Activated naive CD4-positive, alpha-beta T cell treated with anti-CD3 and anti-CD28 coated beads for 36 hours (primary cell): ENCODE data around the gene TCF19. TPM values are rescaled to one million over a fixed set of nuclear protein-coding genes. Genes with fewer than 3 reads are reported as not detected.
"Not testable (repeated sequence)": the region's sequence is repeated elsewhere in the genome, so short reads cannot be mapped to it uniquely, and the experiment has no call there.

Experiments used
- CTCF ChIA-PET: fragments of 350-600 bp; sonication (Branson Sonifier 250); formaldehyde crosslinking; loops from one replicate; lab custom pipeline; 2021; ENCODE audit warnings: antibody characterized with exemption; lab: Charles Lee
- DNase-seq: peaks from one replicate; pipeline ENCODE4 v3.0.0-alpha.2; 2020
- H3K27ac Mint-ChIP-seq: one replicate; pipeline ENCODE4 v1.8.0; 2021; ENCODE audit warnings: mild to moderate bottlenecking, mixed read lengths
- H3K27me3 Mint-ChIP-seq: one replicate; pipeline ENCODE4 v1.8.0; 2021; ENCODE audit warnings: low read depth, mixed read lengths
- H3K36me3 Mint-ChIP-seq: one replicate; pipeline ENCODE4 v1.8.0; 2021; ENCODE audit warnings: low read depth, mixed read lengths
- H3K4me1 Mint-ChIP-seq: one replicate; pipeline ENCODE4 v1.8.0; 2021; ENCODE audit warnings: low read depth, mixed read lengths
- H3K4me3 Mint-ChIP-seq: one replicate; pipeline ENCODE4 v1.8.0; 2021; ENCODE audit warnings: mild to moderate bottlenecking, moderate library complexity, mixed read lengths
- H3K9me3 Mint-ChIP-seq: one replicate; pipeline ENCODE4 v1.8.0; 2021; ENCODE audit warnings: mixed read lengths
- intact Hi-C: fragments of 100-400 bp; cut with micrococcal nuclease; formaldehyde crosslinking; loops from one replicate; pipeline ENCODE4 v1.15.1; 2023
- total RNA-seq, 2 experiments: library from RNA; stranded (reverse); gene quantifications; one replicate each; pipeline ENCODE4 v1.2.3, GENCODE V29; 2021

Gene TCF19
- total RNA-seq, 2 experiments from 2014 or later, result 72.0 to 73.3 TPM

DNA sequence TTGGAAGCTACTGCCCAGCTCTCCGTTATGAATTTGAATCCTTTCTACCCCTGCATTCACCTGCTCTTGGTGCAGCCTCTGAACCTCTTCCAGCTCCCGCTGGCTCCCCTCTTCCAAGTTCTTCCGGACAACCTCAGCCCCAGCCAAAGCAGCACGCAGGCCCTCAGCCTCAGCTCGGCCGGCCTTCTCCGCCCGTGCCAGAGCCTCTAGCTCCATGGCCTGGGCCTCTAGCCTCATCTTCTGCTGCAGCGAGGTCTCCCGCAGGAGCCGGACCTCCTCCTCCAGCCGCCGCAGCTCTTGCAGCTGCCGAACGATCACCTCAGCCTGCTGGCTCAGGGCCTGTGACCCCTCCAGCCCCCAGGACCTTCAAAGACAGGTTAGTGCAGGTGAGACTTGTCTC, 4.0 kb upstream of the TCF19 start:
- Mint-ChIP-seq H3K9me3 (no peaks in the 10 kb centered on the region), H3K36me3 (peaks cover 37% of the 10 kb centered on the region), H3K4me3 (no peak overlapping the region), H3K27me3 (no peaks in the 10 kb centered on the region), H3K4me1 (peaks cover 13% of the 10 kb centered on the region), H3K27ac (no peak overlapping the region)
- CTCF ChIA-PET, result interaction anchor here (1.1 kb wide), 1 partner anchor 212 kb away, joined by 3 read pairs; no protein-coding TSS in a partner anchor
- no peak for DNase-seq
- intact Hi-C loops, result loop anchor here (10.0 kb wide), 1 partner anchor 810 kb away; the partner anchor contains the start of gene RPP21

DNA sequence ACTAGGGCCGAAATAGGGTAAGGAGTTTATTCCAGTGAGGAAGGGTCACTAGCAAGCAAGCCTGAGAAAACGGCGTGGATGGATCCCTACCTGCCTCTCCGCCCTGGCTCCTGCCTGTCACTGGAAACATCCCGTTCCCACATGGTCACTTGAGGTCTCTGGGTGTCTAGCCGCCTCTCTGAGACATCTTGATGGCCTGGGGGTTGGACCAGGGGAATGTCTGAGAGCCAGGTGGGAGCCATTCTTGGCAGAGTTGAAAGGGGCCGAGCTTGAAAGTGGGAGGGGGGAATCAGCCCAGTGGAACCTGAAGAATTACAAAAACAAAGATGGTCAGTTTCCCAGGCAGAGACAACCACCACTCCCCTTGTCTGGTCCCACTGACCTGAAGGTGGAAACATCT, 1.7 kb upstream of the TCF19 start:
- peaks cover 45% of the 10 kb centered on the region for H3K36me3 Mint-ChIP-seq
- H3K27me3 Mint-ChIP-seq, result no peaks in the 10 kb centered on the region
- CTCF ChIA-PET, result interaction anchor here (0.7 to 2.2 kb wide), 4 partner anchors 20 to 41 kb away, joined by 3 to 5 read pairs (median 3); no protein-coding TSS in a partner anchor
- no peak for DNase-seq
- no peak overlapping the region for H3K27ac Mint-ChIP-seq
- H3K9me3 Mint-ChIP-seq, result no peaks in the 10 kb centered on the region
- H3K4me1 Mint-ChIP-seq, result peaks cover 27% of the 10 kb centered on the region
- H3K4me3 Mint-ChIP-seq, result peak overlapping the region; percentile 97
- intact Hi-C loops, result loop anchor here (10.0 kb wide), 1 partner anchor 812 kb away; the partner anchor contains the start of gene RPP21

GRCh38 chr6:31157513-31158139, 763 bp upstream of the TCF19 start, which contains the start of gene CCHCR1:
TSS of gene CCHCR1 (minus strand) at chr6:31157802. CDS start at chr6:31157600, 202 bp downstream.
- intact Hi-C loops, result loop anchor here (1.0 to 10.0 kb wide), 5 partner anchors 23 to 813 kb away; partner anchors contain the start of genes HLA-C and RPP21
- DNase-seq, result no peak
- peaks cover 33% of the 10 kb centered on the region for H3K4me1 Mint-ChIP-seq
- no peaks in the 10 kb centered on the region for H3K9me3 Mint-ChIP-seq
- H3K4me3 Mint-ChIP-seq, result peak within 1 kb of the TSS; percentile 97
- peak within 1 kb of the TSS; percentile 83 for H3K27ac Mint-ChIP-seq
- no peaks in the 10 kb centered on the region for H3K27me3 Mint-ChIP-seq
- H3K36me3 Mint-ChIP-seq, result peaks cover 54% of the 10 kb centered on the region
- CTCF ChIA-PET, result interaction anchor here (1.0 to 2.2 kb wide), 5 partner anchors 20 to 209 kb away, joined by 3 to 6 read pairs (median 3); no protein-coding TSS in a partner anchor

GRCh38 chr6:31158863-31159855, 770 bp downstream of the TCF19 start:
- peak; percentile 50 for DNase-seq
- Mint-ChIP-seq H3K9me3 (no peaks in the 10 kb centered on the region), H3K4me3 (peak overlapping the region; percentile 97), H3K4me1 (peaks cover 41% of the 10 kb centered on the region), H3K27me3 (no peaks in the 10 kb centered on the region), H3K36me3 (peaks cover 54% of the 10 kb centered on the region), H3K27ac (peak overlapping the region; percentile 80)
- intact Hi-C loops, result loop anchor here (1.0 to 10.0 kb wide), 5 partner anchors 22 to 814 kb away; partner anchors contain the start of genes HLA-C and RPP21
- CTCF ChIA-PET, result interaction anchor here (0.9 to 2.2 kb wide), 5 partner anchors 30 to 208 kb away, joined by 3 to 6 read pairs (median 4); no protein-coding TSS in a partner anchor

DNA sequence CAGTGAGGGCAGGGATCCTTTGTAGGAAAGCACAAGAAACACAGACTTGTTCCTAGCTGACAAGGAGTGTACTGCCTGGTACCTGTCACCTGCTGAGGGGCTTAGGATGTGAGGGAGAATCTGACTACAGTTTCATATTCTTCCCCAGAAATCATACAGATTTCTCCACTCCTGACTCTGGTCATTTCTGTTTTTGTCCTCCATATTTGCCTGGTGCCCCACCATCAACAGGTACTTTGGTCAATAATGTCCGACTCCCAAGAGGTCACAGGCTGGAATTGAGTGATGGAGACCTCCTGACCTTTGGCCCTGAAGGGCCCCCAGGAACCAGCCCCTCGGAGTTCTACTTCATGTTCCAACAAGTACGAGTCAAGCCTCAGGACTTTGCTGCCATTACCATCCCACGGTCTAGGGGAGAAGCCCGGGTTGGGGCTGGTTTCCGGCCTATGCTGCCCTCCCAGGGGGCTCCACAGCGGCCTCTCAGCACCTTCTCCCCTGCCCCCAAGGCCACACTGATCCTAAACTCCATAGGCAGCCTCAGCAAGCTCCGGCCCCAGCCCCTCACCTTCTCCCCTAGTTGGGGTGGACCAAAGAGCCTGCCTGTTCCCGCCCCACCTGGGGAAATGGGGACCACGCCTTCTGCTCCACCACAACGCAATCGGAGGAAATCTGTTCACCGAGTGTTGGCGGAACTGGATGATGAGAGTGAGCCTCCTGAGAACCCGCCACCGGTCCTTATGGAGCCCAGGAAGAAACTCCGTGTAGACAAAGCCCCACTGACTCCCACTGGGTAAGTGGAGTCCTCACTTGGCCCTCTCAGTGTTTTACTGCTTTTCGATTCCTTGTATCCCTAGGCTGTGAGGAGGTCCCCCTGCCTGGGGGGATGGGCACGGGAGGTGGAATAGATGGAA, 3.1 kb downstream of the TCF19 start:
- peak overlapping the region; percentile 28 for H3K27ac Mint-ChIP-seq
- CTCF ChIA-PET, result no interaction called here
- H3K9me3 Mint-ChIP-seq, result no peaks in the 10 kb centered on the region
- no peak overlapping the region for H3K4me3 Mint-ChIP-seq
- intact Hi-C loops, result no loop called here
- H3K27me3 Mint-ChIP-seq, result no peaks in the 10 kb centered on the region
- H3K36me3 Mint-ChIP-seq, result peaks cover 42% of the 10 kb centered on the region
- no peak for DNase-seq
- peaks cover 49% of the 10 kb centered on the region for H3K4me1 Mint-ChIP-seq

DNA sequence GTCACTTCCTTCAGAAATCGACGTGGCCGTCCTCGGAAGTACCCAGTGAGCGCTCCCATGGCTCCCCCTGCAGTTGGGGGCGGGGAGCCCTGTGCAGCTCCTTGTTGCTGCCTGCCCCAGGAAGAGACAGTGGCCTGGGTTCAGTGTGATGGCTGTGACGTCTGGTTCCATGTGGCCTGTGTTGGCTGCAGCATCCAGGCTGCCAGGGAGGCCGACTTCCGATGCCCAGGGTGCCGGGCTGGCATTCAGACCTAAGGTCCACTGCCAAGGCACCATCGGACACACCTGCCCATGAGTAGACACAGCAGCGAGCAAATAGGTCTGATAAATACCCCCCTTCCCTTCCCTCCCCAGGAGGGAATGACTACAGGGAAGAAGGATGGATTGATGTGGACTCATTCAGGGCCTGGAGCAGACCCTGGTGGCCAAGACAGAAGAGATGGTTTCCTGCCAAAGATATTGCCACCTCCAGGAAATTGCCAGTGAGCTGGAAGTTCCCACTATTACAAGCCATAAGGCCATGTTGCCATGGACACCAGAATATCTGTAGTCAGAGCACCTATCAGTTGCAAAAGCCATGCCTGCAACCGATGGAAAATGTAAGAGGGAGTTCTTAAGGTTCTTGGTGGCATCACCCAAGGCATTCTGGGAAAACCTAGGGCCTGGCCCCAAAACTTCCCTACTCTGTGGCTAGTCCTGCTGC, 4.2 kb downstream of the TCF19 start:
- Mint-ChIP-seq H3K4me3 (no peak overlapping the region), H3K27me3 (no peaks in the 10 kb centered on the region), H3K9me3 (no peaks in the 10 kb centered on the region), H3K27ac (no peak overlapping the region), H3K36me3 (peaks cover 40% of the 10 kb centered on the region), H3K4me1 (peaks cover 42% of the 10 kb centered on the region)
- intact Hi-C loops, result no loop called here
- CTCF ChIA-PET, result interaction anchor here (1.2 kb wide), 1 partner anchor 30 kb away, joined by 3 read pairs; no protein-coding TSS in a partner anchor
- DNase-seq, result no peak

DNA sequence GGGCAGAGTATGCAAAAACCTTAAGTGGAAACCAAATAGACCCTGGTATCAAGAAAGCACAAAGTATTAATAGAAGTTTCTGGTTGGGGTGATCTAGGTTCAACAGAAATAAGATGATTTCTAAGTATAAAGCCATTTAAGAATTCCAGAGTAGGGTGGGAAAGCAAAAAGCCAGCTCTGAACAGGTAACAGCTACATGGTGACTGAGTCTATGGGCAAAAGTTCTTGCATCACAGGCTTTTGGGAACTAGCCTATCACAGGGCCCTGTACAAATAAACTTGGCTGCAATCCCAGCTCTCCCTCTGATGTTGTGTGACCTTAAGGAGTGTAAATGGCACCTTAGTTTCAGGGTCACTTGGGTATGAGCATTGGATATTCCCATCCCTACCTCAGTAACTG, 5.5 kb downstream of the TCF19 start:
- Mint-ChIP-seq H3K27ac (peak overlapping the region; percentile 26), H3K36me3 (peaks cover 35% of the 10 kb centered on the region), H3K4me3 (no peak overlapping the region), H3K9me3 (no peaks in the 10 kb centered on the region), H3K27me3 (no peaks in the 10 kb centered on the region), H3K4me1 (peaks cover 39% of the 10 kb centered on the region)
- DNase-seq, result no peak
- CTCF ChIA-PET, result interaction anchor here (0.6 kb wide), 1 partner anchor 56 kb away, joined by 4 read pairs; no protein-coding TSS in a partner anchor
- intact Hi-C loops, result no loop called here

GRCh38 chr6:31164475-31165063, 6.2 kb downstream of the TCF19 start:
- intact Hi-C loops, H3K9me3 Mint-ChIP-seq, H3K27me3 Mint-ChIP-seq, H3K4me3 Mint-ChIP-seq, DNase-seq, H3K27ac Mint-ChIP-seq: not testable (repeated sequence)
- CTCF ChIA-PET, result interaction anchor here (0.6 to 1.8 kb wide), 4 partner anchors 57 to 387 kb away, joined by 3 to 9 read pairs (median 4); no protein-coding TSS in a partner anchor
- H3K4me1 Mint-ChIP-seq, result peaks cover 34% of the 10 kb centered on the region
- H3K36me3 Mint-ChIP-seq, result peaks cover 29% of the 10 kb centered on the region

DNA sequence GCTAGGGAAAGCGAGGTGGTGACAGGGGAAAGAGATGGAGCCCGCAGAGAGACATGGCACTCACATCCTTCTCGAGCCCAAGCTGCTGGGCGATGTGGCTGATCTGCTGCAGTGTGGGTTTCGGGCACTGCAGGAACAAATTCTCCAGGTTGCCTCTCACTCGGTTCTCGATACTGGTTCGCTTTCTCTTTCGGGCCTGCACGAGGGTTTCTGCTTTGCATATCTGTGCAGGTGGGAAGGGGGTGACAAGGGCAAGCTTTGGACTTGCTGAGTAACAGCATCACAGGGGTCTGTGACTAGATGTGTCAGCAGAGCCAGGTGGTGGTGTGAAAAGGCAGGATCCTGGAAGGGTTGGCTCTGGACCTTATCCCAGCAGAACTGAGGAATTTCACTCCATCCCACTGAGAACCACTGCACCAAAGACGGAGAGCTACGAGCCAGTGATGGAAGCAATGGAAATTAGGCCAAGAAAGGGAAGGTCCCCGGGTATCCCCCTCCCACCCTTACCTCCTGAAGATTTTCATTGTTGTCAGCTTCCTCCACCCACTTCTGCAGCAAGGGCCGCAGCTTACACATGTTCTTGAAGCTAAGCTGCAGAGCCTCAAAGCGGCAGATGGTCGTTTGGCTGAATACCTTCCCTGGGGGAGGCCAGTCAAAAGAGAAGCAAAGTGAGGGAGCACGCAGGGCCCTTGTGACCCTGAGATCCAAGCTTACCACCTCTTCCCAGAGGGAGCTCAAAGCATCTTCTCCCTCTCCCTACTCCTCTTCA, 6.9 kb downstream of the TCF19 start:
- H3K27ac Mint-ChIP-seq, H3K27me3 Mint-ChIP-seq, H3K4me3 Mint-ChIP-seq, intact Hi-C loops, H3K9me3 Mint-ChIP-seq, DNase-seq: not testable (repeated sequence)
- CTCF ChIA-PET, result interaction anchor here (0.6 to 1.8 kb wide), 3 partner anchors 201 to 388 kb away, joined by 3 to 9 read pairs (median 3); no protein-coding TSS in a partner anchor
- H3K4me1 Mint-ChIP-seq, result peaks cover 28% of the 10 kb centered on the region
- H3K36me3 Mint-ChIP-seq, result peaks cover 24% of the 10 kb centered on the region

DNA sequence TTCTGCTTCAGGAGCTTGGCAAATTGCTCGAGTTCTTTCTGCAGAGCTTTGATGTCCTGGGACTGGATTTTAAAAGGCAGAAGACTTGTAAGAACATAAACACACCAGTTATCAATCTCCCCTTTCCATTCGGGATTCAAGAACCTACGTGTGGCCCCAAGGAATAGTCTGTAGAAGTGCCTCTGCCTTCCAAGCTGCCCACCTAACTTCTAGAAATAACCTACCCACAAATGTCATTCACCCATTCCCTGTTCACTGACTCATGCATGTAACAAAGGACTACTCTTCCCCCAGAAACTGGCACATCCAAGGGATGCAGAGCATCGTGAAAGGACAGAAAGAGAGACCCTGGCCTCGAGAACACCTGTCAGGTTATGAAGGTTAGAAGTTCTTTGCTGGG, 7.6 kb downstream of the TCF19 start:
- no peak overlapping the region for H3K4me3 Mint-ChIP-seq

More for the DNA sequence above, 7.6 kb downstream of the TCF19 start:
- CTCF ChIA-PET, result interaction anchor here (1.8 kb wide), 1 partner anchor 201 kb away, joined by 9 read pairs; no protein-coding TSS in a partner anchor
- no peak for DNase-seq
- Mint-ChIP-seq H3K27ac (no peak overlapping the region), H3K9me3 (no peaks in the 10 kb centered on the region), H3K4me1 (peaks cover 24% of the 10 kb centered on the region), H3K27me3 (no peaks in the 10 kb centered on the region), H3K36me3 (peaks cover 19% of the 10 kb centered on the region)
- intact Hi-C loops, result no loop called here
